ENCODE results near the gene ARHGEF3. TPM values are rescaled to one million over a fixed set of nuclear protein-coding genes. Genes with fewer than 3 reads are reported as not detected.
"Not testable (repeated sequence)": the region's sequence is repeated elsewhere in the genome, so short reads cannot be mapped to it uniquely, and the experiment has no call there.

The ARHGEF3 gene
- total RNA-seq, 1 donor from 2014 or later = 10.8 TPM

- no peaks in the 10 kb centered on the region for H3K36me3 Mint-ChIP-seq (ENCODE audit: unreplicated experiment)
- H3K4me1 Mint-ChIP-seq (ENCODE audit: low read depth, unreplicated experiment) = no peaks in the 10 kb centered on the region
- TF ChIP-seq CTCF (IDR thresholded peaks at IDR 0.05; ENCODE audit: partially characterized antibody, unreplicated experiment) = no peak
- no peak overlapping the region for H3K27ac Mint-ChIP-seq (ENCODE audit: unreplicated experiment)
- no peaks in the 10 kb centered on the region for H3K27me3 Mint-ChIP-seq (ENCODE audit: unreplicated experiment)
- no peaks in the 10 kb centered on the region for H3K9me3 Mint-ChIP-seq (ENCODE audit: unreplicated experiment)
- DNase-seq = no peak
- peak overlapping the region; percentile 5 for H3K4me3 Mint-ChIP-seq (ENCODE audit: unreplicated experiment)
Observed at GRCh38 chr3:56693750-56694149, 108.0 kb downstream of the ARHGEF3 start.

- H3K4me3 Mint-ChIP-seq (ENCODE audit: unreplicated experiment); H3K4me1 Mint-ChIP-seq (ENCODE audit: low read depth, unreplicated experiment); H3K27ac Mint-ChIP-seq (ENCODE audit: unreplicated experiment); H3K36me3 Mint-ChIP-seq (ENCODE audit: unreplicated experiment); DNase-seq; H3K27me3 Mint-ChIP-seq (ENCODE audit: unreplicated experiment); H3K9me3 Mint-ChIP-seq (ENCODE audit: unreplicated experiment): not testable (repeated sequence)
Observed at GRCh38 chr3:56692520-56693433, 109.0 kb downstream of the ARHGEF3 start.

GRCh38 chr3:56692001-56692365, 109.8 kb downstream of the ARHGEF3 start:
- H3K36me3 Mint-ChIP-seq (ENCODE audit: unreplicated experiment); H3K4me1 Mint-ChIP-seq (ENCODE audit: low read depth, unreplicated experiment); H3K27ac Mint-ChIP-seq (ENCODE audit: unreplicated experiment); H3K9me3 Mint-ChIP-seq (ENCODE audit: unreplicated experiment); H3K27me3 Mint-ChIP-seq (ENCODE audit: unreplicated experiment); H3K4me3 Mint-ChIP-seq (ENCODE audit: unreplicated experiment); DNase-seq: not testable (repeated sequence)

- no peak for TF ChIP-seq CTCF (IDR thresholded peaks at IDR 0.05; ENCODE audit: partially characterized antibody, unreplicated experiment)
- Mint-ChIP-seq H3K4me1 (ENCODE audit: low read depth, unreplicated experiment) (no peaks in the 10 kb centered on the region), H3K9me3 (ENCODE audit: unreplicated experiment) (no peaks in the 10 kb centered on the region), H3K27me3 (ENCODE audit: unreplicated experiment) (no peaks in the 10 kb centered on the region), H3K27ac (ENCODE audit: unreplicated experiment) (no peak overlapping the region), H3K36me3 (ENCODE audit: unreplicated experiment) (no peaks in the 10 kb centered on the region), H3K4me3 (ENCODE audit: unreplicated experiment) (no peak overlapping the region)
- no peak for DNase-seq
Observed at GRCh38 chr3:56691165-56692000, 110.4 kb downstream of the ARHGEF3 start.

GRCh38 chr3:56689303-56689702, 112.4 kb downstream of the ARHGEF3 start:
- no peaks in the 10 kb centered on the region for H3K9me3 Mint-ChIP-seq (ENCODE audit: unreplicated experiment)
- no peak for TF ChIP-seq CTCF (IDR thresholded peaks at IDR 0.05; ENCODE audit: partially characterized antibody, unreplicated experiment)
- peaks cover under 1% of the 10 kb centered on the region for H3K36me3 Mint-ChIP-seq (ENCODE audit: unreplicated experiment)

More at GRCh38 chr3:56689303-56689702, 112.4 kb downstream of the ARHGEF3 start:
- H3K27ac Mint-ChIP-seq (ENCODE audit: unreplicated experiment) = no peak overlapping the region
- no peak overlapping the region for H3K4me3 Mint-ChIP-seq (ENCODE audit: unreplicated experiment)
- H3K27me3 Mint-ChIP-seq (ENCODE audit: unreplicated experiment) = no peaks in the 10 kb centered on the region
- no peak for DNase-seq
- H3K4me1 Mint-ChIP-seq (ENCODE audit: low read depth, unreplicated experiment) = no peaks in the 10 kb centered on the region

Data from glutamatergic neuron (in vitro differentiated cells).